Embryonic facial prominence (tissue), 1 donor: ENCODE measurements around the gene PLPP1.
"Not testable (repeated sequence)": the region's sequence is repeated elsewhere in the genome, so short reads cannot be mapped to it uniquely, and the experiment has no call there.

Experiments used
- DNase-seq: peaks from one replicate; pipeline ENCODE4 v3.0.0-alpha.2; 2016; ENCODE audit errors: extremely low spot score

PLPP1 gene

DNA sequence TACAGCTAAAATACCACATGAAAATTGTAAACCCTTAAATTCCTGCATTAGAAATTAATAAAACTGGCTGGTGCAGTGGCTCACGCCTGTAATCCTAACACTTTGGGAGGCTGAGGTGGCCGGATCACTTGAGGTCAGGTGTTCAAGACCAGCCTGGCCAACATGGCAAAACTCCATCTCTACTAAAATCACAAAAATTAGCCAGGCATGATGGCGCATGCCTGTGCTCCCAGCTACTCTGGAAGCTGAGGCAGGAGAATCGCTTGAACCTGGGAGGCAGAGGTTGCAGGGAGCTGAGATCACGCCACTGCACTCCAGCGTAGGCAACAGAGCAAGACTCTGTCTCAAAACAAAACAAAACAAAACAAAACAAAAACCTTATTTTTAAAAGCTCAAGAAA lies 29.1 kb downstream of the PLPP1 start:
- DNase-seq = not testable (repeated sequence)

DNA sequence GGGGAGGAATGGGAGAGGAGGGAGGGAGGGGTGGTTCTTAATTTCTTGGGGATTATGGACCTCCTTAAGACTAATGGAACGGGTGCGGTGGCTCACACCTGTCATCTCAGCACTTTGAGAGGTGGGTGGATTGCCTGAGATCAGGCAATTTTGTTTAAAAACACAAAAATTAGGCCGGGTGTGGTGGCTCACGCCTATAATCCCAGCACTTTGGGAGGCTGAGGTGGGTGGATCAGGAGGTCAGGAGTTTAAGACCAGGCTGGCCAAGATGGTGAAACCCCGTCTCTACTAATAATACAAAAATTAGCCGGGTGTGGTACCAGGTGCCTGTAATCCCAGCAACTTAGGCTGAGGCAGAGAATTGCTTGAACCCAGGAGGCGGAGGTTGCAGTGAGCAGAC lies 30.8 kb downstream of the PLPP1 start:
- not testable (repeated sequence) for DNase-seq

DNA sequence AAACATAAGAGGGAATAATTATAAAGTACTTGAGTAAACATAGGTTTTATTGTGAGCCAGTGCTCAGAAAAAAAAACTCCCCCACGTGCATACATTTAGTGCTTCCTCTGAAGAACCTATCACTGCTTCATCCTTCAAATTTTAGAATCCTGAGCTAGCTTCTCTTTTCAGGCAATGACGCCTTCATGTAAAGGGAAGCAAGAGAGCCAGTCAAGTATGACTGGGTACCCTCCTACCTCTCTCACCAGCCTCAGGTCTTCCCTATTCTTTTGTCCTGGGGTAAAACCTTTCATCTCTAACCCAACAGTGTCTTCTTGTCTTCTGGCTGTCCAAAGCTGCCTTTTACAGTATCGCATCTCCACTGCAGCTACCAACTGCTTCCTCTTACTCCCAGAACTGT lies 32.0 kb downstream of the PLPP1 start:
- DNase-seq = no peak

DNA sequence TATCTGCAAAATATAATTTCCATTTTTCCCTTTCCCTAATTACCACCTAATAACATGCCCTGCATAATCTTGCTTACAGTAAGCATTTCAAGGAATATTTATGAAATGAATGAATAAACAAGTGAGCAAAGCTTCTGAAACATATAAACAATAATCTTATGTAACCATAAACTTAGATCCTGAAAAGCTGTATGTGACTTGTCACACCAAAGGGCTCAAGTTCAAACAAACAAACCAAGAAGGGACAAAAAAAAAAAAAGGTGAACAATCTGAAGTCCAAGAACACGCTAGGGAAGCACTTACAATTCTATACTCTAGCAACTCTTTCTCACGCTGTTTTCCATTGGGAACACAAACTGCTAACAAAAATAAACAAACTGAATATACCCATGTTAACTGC lies 36.3 kb downstream of the PLPP1 start:
- DNase-seq = no peak

DNA sequence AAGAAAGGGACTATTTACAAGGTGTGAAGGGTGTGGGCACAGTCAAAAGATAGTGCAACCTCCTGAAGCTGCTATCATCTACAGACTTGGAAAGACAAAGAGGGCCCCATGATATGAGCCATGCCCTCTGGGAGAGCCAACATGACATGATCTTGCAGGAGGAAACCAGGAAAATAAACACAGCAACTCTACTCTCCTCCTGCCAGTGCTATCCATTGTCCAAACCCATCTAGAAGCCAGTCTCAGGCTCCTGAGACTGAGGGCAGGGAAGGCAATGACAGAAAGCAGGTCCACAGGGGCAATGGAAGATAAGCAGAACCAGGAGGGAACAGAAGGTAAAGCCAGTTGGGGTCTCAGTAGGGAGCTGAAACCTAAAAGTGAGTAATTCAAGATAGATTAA lies 37.1 kb downstream of the PLPP1 start:
- DNase-seq = no peak

DNA sequence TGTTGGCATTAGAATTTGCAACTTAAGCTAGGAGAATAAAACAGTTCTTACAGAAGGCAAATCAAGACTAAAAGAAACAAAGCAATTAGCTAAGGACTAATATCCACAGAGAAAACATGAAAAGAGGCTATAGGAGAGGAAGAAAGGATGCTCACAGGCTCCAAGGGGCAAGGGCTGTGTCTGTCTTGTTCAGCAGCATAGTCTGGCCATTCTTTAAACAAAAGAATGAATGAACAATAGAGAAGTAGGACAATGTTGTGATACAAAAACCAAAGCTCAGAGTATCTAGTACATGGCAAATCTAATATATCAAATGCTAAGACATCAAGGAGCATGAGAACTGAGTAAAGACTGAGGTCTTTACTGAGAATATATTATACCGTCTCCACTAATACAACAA lies 39.5 kb downstream of the PLPP1 start:
- no peak for DNase-seq

DNA sequence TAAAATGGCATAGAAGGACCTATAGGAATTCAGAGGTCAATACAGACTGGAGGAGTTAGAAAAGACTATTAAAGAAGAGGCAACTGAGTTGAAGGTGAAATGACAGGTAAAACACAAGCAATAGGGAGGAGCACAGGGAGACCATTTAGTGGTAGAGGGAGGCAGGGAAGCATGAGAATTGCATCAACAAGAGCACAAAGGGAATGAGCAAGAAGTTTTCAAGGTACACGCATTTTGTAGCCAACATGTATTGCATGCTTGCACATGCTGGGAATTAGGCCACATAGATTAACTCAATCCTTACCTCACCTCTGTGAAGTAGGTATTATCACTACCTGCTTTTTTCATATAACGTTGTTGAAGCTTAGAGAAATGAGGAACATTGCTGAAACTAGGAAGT lies 42.3 kb downstream of the PLPP1 start:
- DNase-seq = no peak

DNA sequence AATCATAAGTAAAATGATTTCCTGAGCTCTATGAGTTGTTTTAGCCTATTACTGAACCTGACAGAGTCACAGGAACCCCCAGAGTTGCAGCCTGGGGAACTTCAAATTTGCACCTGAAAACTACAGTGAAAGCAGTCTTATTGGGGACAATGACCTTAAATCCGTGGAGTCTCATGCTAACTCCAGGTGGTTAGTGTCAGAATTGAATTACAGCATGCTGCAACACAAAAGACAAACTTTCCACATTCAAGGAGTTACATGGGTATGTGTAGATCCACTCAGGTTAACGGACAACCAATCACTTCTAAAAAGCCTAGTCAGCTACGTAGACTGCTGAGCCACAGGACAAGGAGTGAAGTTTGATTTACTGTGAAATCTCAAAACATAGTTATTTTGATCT lies 49.7 kb downstream of the PLPP1 start:
- DNase-seq = no peak

DNA sequence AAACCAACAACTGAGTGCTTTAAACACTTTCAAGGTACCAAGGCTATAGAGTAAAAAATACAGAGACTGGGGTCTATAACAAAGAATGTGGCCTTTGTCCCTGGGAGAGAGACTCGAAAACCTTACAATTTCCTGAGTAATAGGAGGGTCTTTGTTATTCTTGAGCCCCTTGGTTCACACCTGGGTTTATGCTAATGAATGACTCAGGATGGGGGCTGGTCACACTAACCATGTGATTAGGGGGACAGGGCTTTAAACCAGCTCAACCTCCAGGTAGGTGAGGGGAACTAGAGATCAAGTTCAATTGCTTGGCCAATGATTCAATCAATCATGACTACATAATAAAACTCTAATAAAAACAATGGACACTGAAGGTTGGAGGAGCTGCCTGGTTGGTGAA lies 50.2 kb downstream of the PLPP1 start:
- no peak for DNase-seq

DNA sequence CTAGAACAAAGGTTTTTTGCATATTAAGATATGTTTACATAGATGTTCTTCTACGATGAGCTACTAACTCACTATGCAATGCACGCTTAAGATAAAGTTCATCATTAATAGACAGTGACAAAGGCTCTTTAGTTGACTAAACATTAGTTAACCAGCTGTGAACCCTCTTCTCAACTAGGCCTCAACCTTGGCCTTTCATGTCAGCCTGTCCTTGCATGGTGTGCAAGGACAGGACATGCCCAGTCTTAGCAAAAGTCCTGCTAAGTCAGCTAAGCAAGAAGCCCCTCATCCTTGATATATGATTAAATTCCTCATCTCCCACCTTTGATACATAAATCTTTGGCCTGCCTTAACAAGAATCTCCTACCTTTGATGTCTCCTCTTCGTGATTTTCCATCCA lies 50.9 kb downstream of the PLPP1 start:
- no peak for DNase-seq

DNA sequence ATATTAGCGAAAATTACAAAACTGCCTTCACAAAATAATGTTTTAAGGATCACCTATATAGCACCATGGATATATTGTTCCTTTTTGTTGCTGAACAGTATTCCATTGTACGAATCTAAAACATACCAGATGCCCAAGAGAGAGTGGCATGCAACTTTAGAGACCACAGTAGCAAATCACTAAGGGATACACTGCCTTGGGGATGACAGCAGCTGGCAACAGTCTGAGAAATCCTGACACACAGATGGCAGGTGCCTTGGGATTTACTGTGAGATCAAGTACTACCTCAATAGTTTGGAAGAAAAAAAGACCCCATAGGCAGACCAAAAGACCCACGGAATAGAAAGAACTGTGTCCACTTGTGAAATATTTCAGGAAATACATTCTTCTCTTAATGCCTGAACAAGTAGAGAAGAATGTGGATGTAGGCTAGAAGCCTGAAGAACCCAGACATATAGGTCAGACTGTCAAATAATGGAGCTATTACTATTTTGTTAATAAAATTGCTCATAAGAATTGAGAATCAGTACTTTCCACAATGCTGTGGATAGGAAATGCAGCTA lies 53.4 kb downstream of the PLPP1 start:
- no peak for DNase-seq

DNA sequence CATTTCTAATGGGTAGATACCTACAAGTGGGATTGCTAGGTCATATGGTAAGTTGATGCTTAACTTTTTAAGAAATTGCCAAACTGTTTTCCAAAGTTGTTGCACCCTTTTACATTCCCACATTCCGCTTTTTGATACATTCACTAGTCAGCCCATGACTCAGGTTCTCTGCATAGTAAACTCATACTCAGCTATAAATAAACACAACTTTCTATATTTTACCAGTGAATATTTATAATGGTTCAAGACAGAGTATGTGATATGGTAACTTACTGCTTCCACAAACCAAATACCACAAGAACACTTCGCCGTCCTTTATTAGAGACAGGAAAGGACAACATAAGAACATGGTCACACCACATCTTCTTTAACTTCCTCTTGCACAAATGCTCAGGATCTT lies 54.0 kb downstream of the PLPP1 start:
- DNase-seq = no peak

DNA sequence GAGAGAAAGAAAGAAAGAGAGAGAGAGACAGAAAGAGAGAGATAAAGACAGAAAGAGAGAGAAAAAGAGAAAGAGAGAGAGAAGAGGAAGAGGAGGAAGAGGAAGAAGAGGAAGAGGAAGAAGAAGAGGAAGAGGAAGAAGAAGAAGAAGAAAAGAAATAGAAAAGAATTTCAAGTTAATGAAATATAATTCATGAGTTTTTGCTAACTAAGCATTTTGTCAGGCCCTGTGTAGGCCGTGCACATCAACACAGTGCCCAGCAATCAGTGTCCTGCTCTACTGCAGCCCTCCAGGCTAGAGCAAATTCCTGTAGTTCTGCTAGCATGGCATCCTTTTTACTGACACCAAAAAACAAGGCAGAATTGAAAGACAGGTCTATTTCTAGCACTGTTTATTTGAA lies 62.1 kb downstream of the PLPP1 start:
- no peak for DNase-seq

DNA sequence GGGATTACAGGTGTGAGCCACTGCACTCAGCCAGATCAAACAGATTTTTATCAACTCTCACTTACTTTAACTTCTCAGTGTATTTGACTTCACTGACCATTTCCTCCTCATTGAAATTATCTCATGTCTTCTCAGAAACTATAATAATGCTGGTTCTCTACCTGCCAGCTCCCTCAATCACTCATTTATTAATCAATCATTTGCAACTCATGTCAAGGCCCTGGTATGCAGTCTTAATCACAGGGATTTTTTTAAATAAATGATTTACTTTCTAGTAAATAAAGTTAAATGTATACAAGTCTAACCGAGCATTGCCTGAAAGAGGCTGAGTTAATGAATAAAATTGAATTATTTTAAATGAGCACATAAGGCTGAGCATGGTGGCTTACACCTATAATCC lies 63.3 kb downstream of the PLPP1 start:
- DNase-seq = no peak

DNA sequence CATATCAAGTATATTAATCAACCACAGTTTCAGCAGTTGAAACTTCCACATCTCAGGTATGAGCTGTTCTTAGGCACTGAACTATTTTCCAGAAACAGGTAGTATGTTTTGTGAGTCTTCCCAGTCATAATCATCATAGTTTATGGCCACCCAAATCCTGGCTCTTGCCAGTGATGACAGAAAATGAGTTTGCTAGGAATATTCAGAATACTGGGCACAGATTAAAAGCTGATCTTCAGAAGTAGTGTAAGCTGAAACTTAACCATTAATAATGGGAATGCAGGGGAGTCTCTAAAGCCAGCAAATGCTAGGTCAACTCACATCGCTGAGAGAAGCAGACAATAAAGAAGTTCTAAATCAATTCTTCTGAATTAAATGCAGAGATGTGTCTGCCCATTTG lies 64.5 kb downstream of the PLPP1 start:
- DNase-seq = no peak

DNA sequence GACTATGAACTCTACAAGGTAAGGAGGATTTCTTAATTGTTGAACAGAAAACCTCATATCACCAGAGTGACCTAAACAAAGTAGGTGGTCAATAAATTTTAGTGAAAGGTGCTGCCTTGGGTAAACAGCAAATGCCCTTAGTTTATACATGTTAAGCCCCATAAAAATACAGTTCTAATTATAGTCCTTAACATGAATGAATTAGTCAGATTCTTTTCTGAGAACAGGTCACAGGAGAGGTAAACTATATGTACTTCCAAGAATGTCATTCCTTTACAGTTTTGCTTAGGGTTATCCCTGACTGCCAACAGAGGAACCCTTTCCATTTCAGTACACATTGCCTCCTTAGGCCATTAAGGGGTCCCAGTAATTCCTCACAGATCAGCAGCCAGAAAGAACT lies 64.9 kb downstream of the PLPP1 start:
- DNase-seq = no peak

DNA sequence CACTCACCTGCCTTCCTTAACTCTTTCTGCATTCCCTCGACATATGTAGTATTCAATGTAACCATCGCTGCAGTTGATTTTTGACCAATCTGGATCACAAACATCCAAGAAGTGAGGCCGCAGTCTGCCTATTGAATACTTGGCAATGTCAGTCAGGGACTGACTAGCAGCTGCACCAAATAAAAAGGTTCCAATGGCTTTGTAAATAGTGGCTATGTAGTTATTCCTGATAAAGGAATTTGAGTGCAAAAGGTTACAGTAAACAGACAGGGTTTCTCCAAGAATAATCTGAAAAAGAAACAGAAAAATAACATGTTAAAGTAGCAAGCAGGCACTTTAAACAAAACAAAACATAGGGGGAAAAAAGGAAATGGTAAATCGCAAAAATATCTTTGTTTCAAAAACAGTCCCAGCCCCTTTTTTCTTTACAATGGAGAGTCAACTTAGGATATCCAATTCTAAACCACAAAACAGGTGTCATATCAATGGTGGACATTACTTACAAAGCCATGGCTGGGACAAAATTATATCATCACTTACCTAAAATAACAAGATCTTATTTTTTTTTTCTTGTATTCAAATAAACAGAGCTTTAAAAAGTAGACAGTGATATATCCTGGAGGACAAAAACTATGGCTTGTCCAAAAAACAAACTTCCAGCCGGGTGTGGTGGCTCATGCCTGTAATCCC lies 66.8 kb downstream of the PLPP1 start:
- no peak for DNase-seq

DNA sequence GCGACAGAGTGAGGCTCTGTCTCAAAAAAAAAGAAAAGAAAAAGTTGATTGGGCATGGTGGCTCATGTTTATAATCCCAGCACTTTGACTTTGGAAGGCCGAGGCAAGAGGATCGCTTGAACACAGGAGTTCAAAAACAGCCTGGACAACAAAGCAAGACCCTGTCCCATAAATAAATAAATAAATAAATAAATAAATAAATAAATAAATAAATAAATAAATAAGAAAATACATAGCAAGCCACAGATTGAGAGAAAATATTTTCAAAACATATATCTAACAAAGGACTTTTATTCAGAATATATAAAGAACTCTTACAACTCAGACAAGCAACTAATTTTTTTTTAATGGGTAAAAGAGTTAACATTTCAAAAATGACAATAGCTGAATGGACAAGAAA lies 71.2 kb downstream of the PLPP1 start:
- no peak for DNase-seq

DNA sequence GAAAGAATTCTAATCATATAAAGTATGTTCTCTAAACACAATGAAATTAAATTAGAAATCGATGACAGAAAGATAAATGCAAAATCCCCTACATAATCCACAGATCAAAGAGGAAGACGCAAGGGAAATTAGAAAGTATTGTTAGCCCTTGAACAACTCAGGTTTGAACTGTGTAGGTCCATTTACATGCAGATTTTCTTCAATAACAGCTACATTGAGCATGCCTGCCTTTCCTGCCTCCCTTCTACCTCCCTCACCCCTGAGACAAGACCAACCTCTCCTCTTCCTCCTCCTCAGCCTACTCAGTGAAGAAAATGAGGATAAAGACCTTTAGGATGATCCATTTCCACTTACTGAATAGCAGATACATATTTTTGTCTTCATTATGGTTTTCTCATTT lies 75.2 kb downstream of the PLPP1 start:
- no peak for DNase-seq

DNA sequence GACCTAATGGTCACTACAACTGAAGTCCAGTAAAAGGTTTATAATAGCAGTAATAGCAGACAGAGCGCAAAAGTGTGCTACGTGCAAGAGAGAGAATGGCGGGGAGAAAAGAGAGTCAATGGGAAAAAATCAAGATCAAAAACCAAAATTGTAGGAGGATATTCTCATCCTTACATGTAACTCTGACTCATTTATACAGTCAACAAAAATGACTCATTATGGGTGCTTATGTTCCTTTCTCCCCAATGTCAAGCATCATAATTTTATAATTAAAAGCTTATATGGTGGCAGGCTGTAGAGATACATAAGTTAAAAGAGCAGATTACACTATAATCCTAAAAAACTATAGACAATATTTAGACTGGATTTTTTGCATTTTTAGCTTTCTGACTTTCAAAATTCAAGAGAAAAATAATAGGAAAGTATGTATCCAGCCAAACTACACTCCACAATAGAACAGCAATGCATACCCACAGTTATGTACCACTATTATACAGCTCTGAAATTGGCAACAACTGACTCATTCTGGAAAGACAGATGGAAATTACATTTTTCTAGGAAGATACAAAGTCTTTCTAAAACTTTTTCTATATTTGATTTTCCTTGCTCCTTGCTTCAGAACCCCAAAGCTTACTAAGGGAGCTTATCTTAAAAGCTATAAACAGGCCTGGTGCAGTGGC lies 78.4 kb downstream of the PLPP1 start:
- DNase-seq = no peak

DNA sequence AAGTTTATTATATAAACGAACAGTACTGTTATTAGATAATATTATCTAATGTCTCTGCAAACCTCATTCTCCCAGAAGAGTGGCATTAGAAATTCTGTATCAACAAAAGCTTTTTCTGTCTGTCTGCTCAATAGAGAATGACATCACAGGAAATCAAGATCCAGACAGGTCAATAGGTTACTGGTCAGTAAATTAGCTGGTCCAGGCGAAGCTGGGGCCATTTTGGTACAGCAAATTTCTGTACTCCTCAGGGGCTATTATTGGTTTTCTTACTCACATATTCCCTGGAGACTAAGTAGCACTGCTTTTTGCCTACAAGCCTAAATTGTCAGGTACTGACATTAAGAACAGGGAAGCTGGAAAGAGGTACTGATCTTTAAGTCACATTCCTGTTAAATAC lies 80.5 kb downstream of the PLPP1 start:
- DNase-seq = no peak

DNA sequence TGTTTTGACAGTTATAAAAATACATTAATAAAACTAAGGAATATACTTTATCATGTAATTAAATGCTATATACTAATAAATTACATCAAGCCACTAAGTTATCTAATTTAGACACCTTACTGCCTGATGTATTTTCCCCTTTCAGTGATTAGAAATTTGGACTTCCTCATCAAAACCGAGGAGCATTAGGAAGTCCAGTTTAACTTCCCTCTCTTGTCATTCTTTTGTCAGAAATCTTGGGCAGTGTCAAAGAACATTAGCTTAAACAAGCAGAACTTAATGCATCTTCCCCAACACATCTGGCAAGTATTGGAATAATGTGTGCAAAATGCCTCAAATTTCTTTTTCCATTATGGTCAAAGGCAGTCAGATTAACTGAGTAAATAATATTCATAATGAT lies 81.6 kb downstream of the PLPP1 start:
- DNase-seq = no peak

DNA sequence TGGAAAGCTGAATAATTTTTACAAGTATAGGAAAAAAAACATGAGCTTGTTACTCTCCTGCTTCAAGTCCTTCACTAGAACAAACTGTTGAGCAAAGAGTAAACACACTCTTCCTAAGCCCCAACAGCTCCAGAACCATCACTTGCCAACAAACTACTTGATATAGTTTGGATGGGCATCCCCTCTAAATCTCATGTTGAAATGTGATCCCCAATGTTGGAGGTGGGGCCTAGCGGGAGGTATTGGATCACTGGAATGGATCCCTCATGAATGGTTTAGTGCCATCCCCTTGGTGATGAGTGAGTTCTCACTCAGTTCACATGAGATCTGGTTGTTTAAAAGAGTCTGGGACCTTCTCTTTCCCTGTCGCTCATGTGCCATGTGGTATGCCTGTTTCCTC lies 82.8 kb downstream of the PLPP1 start:
- DNase-seq = no peak
